NCI-H187 treated with DMSO at 0.1 percent for 48 hours (cell line): ENCODE results near the gene GSN.

Experiments used
- DNase-seq: peaks from one replicate; lab custom pipeline; 2025; lab: John Stamatoyannopoulos, UW

The GSN gene

GRCh38 chr9:121323449-121324151 is 55.6 kb downstream of the GSN start:
- DNase-seq = no peak

GRCh38 chr9:121324316-121324715 is 56.4 kb downstream of the GSN start:
- DNase-seq = no peak

GRCh38 chr9:121324755-121325154 is 56.8 kb downstream of the GSN start:
- DNase-seq = no peak

- no peak for DNase-seq
Measured at GRCh38 chr9:121325387-121325786, 57.4 kb downstream of the GSN start.

GRCh38 chr9:121326130-121326838 is 58.3 kb downstream of the GSN start:
- DNase-seq = no peak

- no peak for DNase-seq
Measured at GRCh38 chr9:121326901-121327613, 59.1 kb downstream of the GSN start.

GRCh38 chr9:121328476-121328875 is 60.5 kb downstream of the GSN start:
- DNase-seq = no peak

GRCh38 chr9:121328876-121329681 is 61.1 kb downstream of the GSN start:
- DNase-seq = no peak

- DNase-seq = no peak
Measured at GRCh38 chr9:121331549-121331948, 63.6 kb downstream of the GSN start.

- DNase-seq = no peak
Measured at GRCh38 chr9:121331992-121332685, 64.2 kb downstream of the GSN start.

GRCh38 chr9:121333950-121334773 is 66.2 kb downstream of the GSN start:
- no peak for DNase-seq

- DNase-seq = no peak
Measured at GRCh38 chr9:121336665-121337064, 68.7 kb downstream of the GSN start.

GRCh38 chr9:121339437-121339836 is 71.5 kb downstream of the GSN start:
- DNase-seq = no peak

GRCh38 chr9:121340676-121341392 is 72.9 kb downstream of the GSN start:
- no peak for DNase-seq

- no peak for DNase-seq
Measured at GRCh38 chr9:121344184-121344583, 76.2 kb downstream of the GSN start.

GRCh38 chr9:121345070-121345469 is 77.1 kb downstream of the GSN start:
- DNase-seq = no peak

GRCh38 chr9:121348221-121348620 is 80.3 kb downstream of the GSN start:
- DNase-seq = no peak

GRCh38 chr9:121349009-121349408 is 81.0 kb downstream of the GSN start:
- no peak for DNase-seq

GRCh38 chr9:121350036-121350435 is 82.1 kb downstream of the GSN start:
- DNase-seq = no peak

- no peak for DNase-seq
Measured at GRCh38 chr9:121350993-121351561, 83.1 kb downstream of the GSN start.
